IPS DF 19.7 (cell line): ENCODE measurements around the gene PRLR.
"Not testable (repeated sequence)": the region's sequence is repeated elsewhere in the genome, so short reads cannot be mapped to it uniquely, and the experiment has no call there.

ENCODE experiments used
- DNase-seq: peaks from one replicate; pipeline ENCODE4 v3.0.0-alpha.2; 2013; ENCODE audit warnings: low read depth, low spot score

The PRLR gene

GRCh38 chr5:35127006-35127405 lies 103.3 kb downstream of the PRLR start:
- no peak for DNase-seq

- no peak for DNase-seq
Measured at GRCh38 chr5:35125746-35126145, 104.5 kb downstream of the PRLR start.

GRCh38 chr5:35124932-35125331 lies 105.4 kb downstream of the PRLR start:
- DNase-seq, result no peak

GRCh38 chr5:35122819-35123218 lies 107.5 kb downstream of the PRLR start:
- DNase-seq, result no peak

- DNase-seq, result no peak
Measured at GRCh38 chr5:35120715-35121114, 109.6 kb downstream of the PRLR start.

- DNase-seq, result no peak
Measured at GRCh38 chr5:35117967-35118366, 112.3 kb downstream of the PRLR start.

GRCh38 chr5:35115920-35116319 lies 114.4 kb downstream of the PRLR start:
- DNase-seq, result no peak

GRCh38 chr5:35114698-35115097 lies 115.6 kb downstream of the PRLR start:
- no peak for DNase-seq

GRCh38 chr5:35112300-35112699 lies 118.0 kb downstream of the PRLR start:
- no peak for DNase-seq

GRCh38 chr5:35104550-35104949 lies 125.7 kb downstream of the PRLR start:
- DNase-seq, result not testable (repeated sequence)

- DNase-seq, result no peak
Measured at GRCh38 chr5:35103637-35104299, 126.5 kb downstream of the PRLR start.

- DNase-seq, result not testable (repeated sequence)
Measured at GRCh38 chr5:35101720-35102119, 128.6 kb downstream of the PRLR start.

GRCh38 chr5:35101016-35101415 lies 129.3 kb downstream of the PRLR start:
- no peak for DNase-seq

- DNase-seq, result no peak
Measured at GRCh38 chr5:35098214-35098613, 132.1 kb downstream of the PRLR start.

- DNase-seq, result no peak
Measured at GRCh38 chr5:35096932-35097331, 133.4 kb downstream of the PRLR start.

- DNase-seq, result no peak
Measured at GRCh38 chr5:35096216-35096615, 134.1 kb downstream of the PRLR start.

GRCh38 chr5:35095366-35095765 lies 134.9 kb downstream of the PRLR start:
- DNase-seq, result no peak

- no peak for DNase-seq
Measured at GRCh38 chr5:35094948-35095347, 135.3 kb downstream of the PRLR start.

GRCh38 chr5:35092703-35093102 lies 137.6 kb downstream of the PRLR start:
- no peak for DNase-seq

- no peak for DNase-seq
Measured at GRCh38 chr5:35091704-35092103, 138.6 kb downstream of the PRLR start.

- peak; percentile 28 for DNase-seq
Measured at GRCh38 chr5:35089334-35090314, 140.7 kb downstream of the PRLR start.

- no peak for DNase-seq
Measured at GRCh38 chr5:35087991-35088390, 142.3 kb downstream of the PRLR start.

GRCh38 chr5:35083150-35083549 lies 147.1 kb downstream of the PRLR start:
- DNase-seq, result no peak
